Trophoblast cell (in vitro differentiated cells and primary cell): ENCODE data around the gene SPACDR.

Experiments
- DNase-seq, 2 donors: peaks; one replicate each; pipeline ENCODE4 v3.0.0-alpha.2; 2016
- H2AFZ ChIP-seq: 2 replicates; pipeline ENCODE4 v1.6.1; 2013; ENCODE audit warnings: low read length, moderate library complexity, mild to moderate bottlenecking; ENCODE audit not compliant: insufficient read depth, poor library complexity
- H2AK5ac ChIP-seq: 2 replicates; pipeline ENCODE4 v1.6.1; 2013; ENCODE audit warnings: mild to moderate bottlenecking, low read length
- H2BK120ac ChIP-seq: 2 replicates; pipeline ENCODE4 v1.6.1; 2013; ENCODE audit warnings: low read length, mild to moderate bottlenecking, moderate library complexity; ENCODE audit not compliant: insufficient read depth, poor library complexity
- H2BK12ac ChIP-seq: 2 replicates; pipeline ENCODE4 v1.6.1; 2013; ENCODE audit warnings: mild to moderate bottlenecking, low read length, moderate library complexity
- H2BK5ac ChIP-seq: 2 replicates; pipeline ENCODE4 v1.6.1; 2013; ENCODE audit warnings: low read length, low read depth, moderate library complexity, mild to moderate bottlenecking; ENCODE audit not compliant: poor library complexity
- H3K14ac ChIP-seq: 2 replicates; pipeline ENCODE4 v1.6.1; 2013; ENCODE audit warnings: mild to moderate bottlenecking, low read length
- H3K18ac ChIP-seq: 2 replicates; pipeline ENCODE4 v1.6.1; 2013; ENCODE audit warnings: mild to moderate bottlenecking, low read length
- H3K23ac ChIP-seq: 2 replicates; pipeline ENCODE4 v1.6.1; 2013; ENCODE audit warnings: low read length
- H3K27ac ChIP-seq: 2 replicates; pipeline ENCODE4 v1.5.1; 2013; ENCODE audit warnings: low read depth, mild to moderate bottlenecking, inconsistent platforms, low read length, moderate library complexity
- H3K27me3 ChIP-seq: 2 replicates; pipeline ENCODE4 v1.6.1; 2013; ENCODE audit warnings: inconsistent platforms, mild to moderate bottlenecking, low read length, moderate library complexity; ENCODE audit not compliant: insufficient read depth
- H3K36me3 ChIP-seq, 2 experiments: 1 replicate in 1 of 2; 2 replicates in 1 of 2; pipeline ENCODE4 v1.6.1; 2013; ENCODE audit warnings: low read length in 2 of 2, mild to moderate bottlenecking in 2 of 2, moderate library complexity in 1 of 2; ENCODE audit not compliant: insufficient read depth in 2 of 2, control insufficient read depth in 1 of 2
- H3K4ac ChIP-seq: 2 replicates; pipeline ENCODE4 v1.6.1; 2013; ENCODE audit warnings: low read depth, mild to moderate bottlenecking, low read length, moderate library complexity
- H3K4me1 ChIP-seq, 2 experiments: 1 replicate in 1 of 2; 2 replicates in 1 of 2; pipeline ENCODE4 v1.6.1; 2013; ENCODE audit warnings: low read length in 2 of 2, mild to moderate bottlenecking in 2 of 2, moderate library complexity in 1 of 2; ENCODE audit not compliant: insufficient read depth in 2 of 2, control insufficient read depth in 1 of 2
- H3K4me2 ChIP-seq: 2 replicates; pipeline ENCODE4 v1.6.1; 2013; ENCODE audit warnings: inconsistent platforms, mild to moderate bottlenecking, low read length, moderate library complexity
- H3K4me3 ChIP-seq: 2 replicates; pipeline ENCODE4 v1.5.1; 2013; ENCODE audit warnings: mild to moderate bottlenecking, low read depth, low read length, inconsistent platforms
- H3K79me1 ChIP-seq: one replicate; pipeline ENCODE4 v1.6.1; 2013; ENCODE audit warnings: low read length
- H3K79me2 ChIP-seq: 2 replicates; pipeline ENCODE4 v1.6.1; 2013; ENCODE audit warnings: low read length, mild to moderate bottlenecking; ENCODE audit not compliant: control insufficient read depth, insufficient read depth, poor library complexity
- H3K9ac ChIP-seq: 2 replicates; pipeline ENCODE4 v1.6.1; 2013; ENCODE audit warnings: mild to moderate bottlenecking, low read length
- H3K9me3 ChIP-seq: 2 replicates; pipeline ENCODE4 v1.6.1; 2013; ENCODE audit warnings: low read depth, mild to moderate bottlenecking, control low read depth, inconsistent platforms, low read length; ENCODE audit not compliant: insufficient read depth
- H4K12ac ChIP-seq: 2 replicates; pipeline ENCODE4 v1.6.1; 2013; ENCODE audit warnings: low read depth, mild to moderate bottlenecking, low read length, moderate library complexity
- H4K8ac ChIP-seq: 2 replicates; pipeline ENCODE4 v1.6.1; 2013; ENCODE audit warnings: low read depth, mild to moderate bottlenecking, low read length, moderate library complexity
- H4K91ac ChIP-seq: one replicate; pipeline ENCODE4 v1.6.1; 2013; ENCODE audit warnings: low read depth, mild to moderate bottlenecking, low read length, moderate library complexity
- WGBS: extraction: QIAGEN DNeasy Blood & Tissue Kit; methylation state at CpG from one replicate; pipeline ENCODE4 v1.1.7; 2013; ENCODE audit warnings: missing lambda C conversion rate; ENCODE audit not compliant: insufficient read length, insufficient coverage; ENCODE audit errors: extremely low coverage; 5-methylcytosine and 5-hydroxymethylcytosine counted together

Gene SPACDR

DNA sequence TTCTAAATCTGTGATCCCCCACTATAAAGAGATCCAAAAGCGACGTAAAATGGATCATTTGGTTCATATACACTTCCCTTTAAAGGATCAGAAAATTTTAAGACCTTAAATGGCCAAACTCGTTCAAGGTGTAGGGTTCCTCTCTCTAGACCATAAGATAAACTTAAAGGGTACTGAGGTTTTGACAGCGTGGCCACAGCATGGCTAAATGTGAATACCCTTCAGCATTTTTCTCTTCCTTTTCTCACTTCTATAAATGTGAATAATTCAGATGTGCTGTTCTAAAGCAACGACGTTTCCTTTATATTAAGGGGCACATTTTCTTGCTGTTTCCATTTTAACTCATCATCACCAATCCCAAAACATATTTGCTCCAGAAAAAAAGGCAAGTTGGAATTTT, 40.7 kb downstream of the SPACDR start:
- H2AFZ ChIP-seq, result no peak overlapping the region
- peaks cover under 1% of the 10 kb centered on the region for H3K79me2 ChIP-seq
- no peak for DNase-seq
- H3K79me1 ChIP-seq, result peaks cover 4% of the 10 kb centered on the region
- no peak overlapping the region for H3K23ac ChIP-seq
- no CpG with 5 or more reads among the region's 6 CpGs for WGBS
- no peak overlapping the region for H4K12ac ChIP-seq
- no peak overlapping the region for H3K14ac ChIP-seq
- no peak overlapping the region for H3K9ac ChIP-seq
- H3K4ac ChIP-seq, result no peak overlapping the region
- peaks cover 2% of the 10 kb centered on the region for H3K9me3 ChIP-seq
- H2AK5ac ChIP-seq, result no peak overlapping the region
- no peak overlapping the region for H2BK5ac ChIP-seq
- H3K27me3 ChIP-seq, result no peaks in the 10 kb centered on the region
- no peaks in the 10 kb centered on the region for H3K36me3 ChIP-seq
- H2BK12ac ChIP-seq, result no peak overlapping the region
- no peak overlapping the region for H3K18ac ChIP-seq
- H3K4me3 ChIP-seq, result no peak overlapping the region
- H2BK120ac ChIP-seq, result no peak overlapping the region
- no peak overlapping the region for H4K8ac ChIP-seq
- no peak overlapping the region for H3K4me2 ChIP-seq
- H3K4me1 ChIP-seq, result peaks cover 2 to 6% of the 10 kb centered on the region in 2 experiments
- no peak overlapping the region for H3K27ac ChIP-seq
- no peak overlapping the region for H4K91ac ChIP-seq

DNA sequence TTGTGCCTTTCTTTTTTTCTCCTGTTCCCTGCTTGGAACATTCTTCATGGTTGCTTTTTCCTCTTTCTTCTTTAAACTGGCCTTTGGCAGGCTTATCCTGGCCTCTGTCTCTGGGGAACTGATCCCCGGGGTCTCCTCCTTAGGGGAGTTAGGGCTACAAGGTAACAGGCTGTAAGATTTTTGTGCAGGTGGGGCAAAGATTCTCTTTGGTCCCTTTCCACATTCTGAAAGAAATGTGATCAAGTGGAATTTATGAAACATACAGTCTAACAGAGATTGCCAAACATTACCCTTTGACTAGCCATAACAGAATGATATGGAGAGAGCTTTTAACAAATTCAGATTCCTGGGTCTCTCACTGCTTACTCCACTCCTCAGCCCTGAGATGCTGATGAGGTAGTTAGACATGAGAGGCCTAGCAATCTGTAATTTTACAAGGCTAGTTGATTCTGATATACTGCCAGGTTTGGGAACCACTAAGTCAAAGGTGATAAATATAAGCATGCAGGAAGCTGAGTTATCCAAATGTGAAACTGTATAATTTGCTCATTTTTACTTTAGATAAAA, 44.3 kb downstream of the SPACDR start:
- Histone ChIP-seq H3K27ac (no peak overlapping the region), H3K79me2 (no peaks in the 10 kb centered on the region), H3K14ac (no peak overlapping the region), H2BK120ac (no peak overlapping the region), H3K9ac (no peak overlapping the region), H3K4ac (no peak overlapping the region), H2BK5ac (no peak overlapping the region), H3K18ac (no peak overlapping the region), H3K36me3 (no peaks in the 10 kb centered on the region), H3K79me1 (no peaks in the 10 kb centered on the region), H4K8ac (no peak overlapping the region), H4K12ac (no peak overlapping the region), H2BK12ac (no peak overlapping the region), H3K4me3 (no peak overlapping the region), H3K23ac (no peak overlapping the region), H3K4me1 (peaks cover 0 to 1% of the 10 kb centered on the region in 2 experiments), H4K91ac (no peak overlapping the region), H2AK5ac (no peak overlapping the region), H3K27me3 (no peaks in the 10 kb centered on the region), H3K9me3 (no peaks in the 10 kb centered on the region), H3K4me2 (no peak overlapping the region), H2AFZ (no peak overlapping the region)
- DNase-seq, result no peak
- no CpG with 5 or more reads among the region's 1 CpG for WGBS

DNA sequence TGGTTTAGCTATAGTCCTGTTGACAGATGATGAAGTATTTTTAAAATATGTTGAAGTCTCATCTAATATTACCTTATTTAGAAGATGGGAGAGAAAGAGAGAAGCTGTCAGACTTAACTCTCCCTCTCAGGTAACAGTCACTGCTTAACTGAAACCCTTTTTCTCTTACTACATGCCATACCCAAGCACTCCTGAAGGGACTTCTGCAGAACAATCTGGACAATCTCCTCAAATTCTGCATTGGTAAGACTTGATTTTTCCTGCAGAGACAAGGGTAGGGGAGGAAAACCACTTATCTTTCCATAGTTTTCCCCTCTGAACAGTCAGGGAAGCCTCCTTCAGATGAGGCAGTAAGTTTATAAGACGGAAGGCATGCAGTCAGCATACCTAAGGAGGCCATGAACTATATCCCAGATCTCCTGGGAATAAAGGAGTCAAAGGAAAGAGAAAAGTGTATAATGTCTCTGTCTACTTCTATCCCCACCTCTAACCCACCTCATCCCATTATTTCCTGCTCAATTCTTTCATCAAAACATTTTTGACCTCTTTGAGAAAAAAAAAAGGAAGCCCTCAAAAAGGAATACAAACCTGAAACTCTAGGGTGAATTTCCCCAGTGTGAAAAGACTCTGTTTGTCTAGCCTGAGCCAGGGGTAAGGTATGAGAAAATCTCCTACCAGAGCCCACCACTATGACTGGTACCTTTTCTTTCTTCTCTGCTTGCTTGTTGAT, 45.0 kb downstream of the SPACDR start:
- H2AK5ac ChIP-seq, result no peak overlapping the region
- H3K18ac ChIP-seq, result no peak overlapping the region
- H3K27ac ChIP-seq, result no peak overlapping the region
- no peaks in the 10 kb centered on the region for H3K79me1 ChIP-seq
- no peak overlapping the region for H4K12ac ChIP-seq
- no peaks in the 10 kb centered on the region for H3K9me3 ChIP-seq
- H4K91ac ChIP-seq, result no peak overlapping the region
- no peak overlapping the region for H2BK5ac ChIP-seq
- H3K4ac ChIP-seq, result no peak overlapping the region
- no peaks in the 10 kb centered on the region for H3K79me2 ChIP-seq
- no peak overlapping the region for H3K4me3 ChIP-seq
- H2BK120ac ChIP-seq, result no peak overlapping the region
- H3K36me3 ChIP-seq, result no peaks in the 10 kb centered on the region
- H2AFZ ChIP-seq, result no peak overlapping the region
- H3K27me3 ChIP-seq, result no peaks in the 10 kb centered on the region
- WGBS, result no CpG with 5 or more reads among the region's 1 CpG
- peaks cover 0 to 1% of the 10 kb centered on the region in 2 experiments for H3K4me1 ChIP-seq
- no peak overlapping the region for H3K23ac ChIP-seq
- no peak overlapping the region for H3K14ac ChIP-seq
- H3K9ac ChIP-seq, result no peak overlapping the region
- no peak for DNase-seq
- no peak overlapping the region for H2BK12ac ChIP-seq
- H4K8ac ChIP-seq, result no peak overlapping the region
- no peak overlapping the region for H3K4me2 ChIP-seq

DNA sequence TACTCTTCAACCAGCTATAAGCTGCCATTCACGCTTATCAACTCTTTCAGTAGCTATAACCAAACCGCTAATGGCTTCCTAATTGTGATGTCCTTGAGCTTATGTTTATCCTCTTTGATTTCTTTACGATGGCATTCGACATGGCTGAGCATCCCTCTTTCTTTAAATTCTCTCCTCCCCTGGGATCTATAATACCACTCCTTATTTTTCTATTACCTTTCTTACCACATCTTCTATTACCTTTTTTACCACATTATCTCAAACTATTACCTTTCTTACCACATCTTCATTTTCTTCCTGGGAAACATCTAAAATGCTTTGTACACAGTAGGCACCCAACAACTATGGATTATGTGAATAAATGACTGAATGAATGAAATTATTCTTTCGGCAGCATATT, 48.6 kb downstream of the SPACDR start:
- no peak overlapping the region for H2BK120ac ChIP-seq
- no peak overlapping the region for H3K27ac ChIP-seq
- H3K9me3 ChIP-seq, result no peaks in the 10 kb centered on the region
- H3K18ac ChIP-seq, result no peak overlapping the region
- H3K79me2 ChIP-seq, result no peaks in the 10 kb centered on the region
- H3K27me3 ChIP-seq, result peaks cover 2% of the 10 kb centered on the region
- H3K4me1 ChIP-seq, result peaks cover 0 to 1% of the 10 kb centered on the region in 2 experiments
- no peak overlapping the region for H2AK5ac ChIP-seq
- H3K36me3 ChIP-seq, result no peaks in the 10 kb centered on the region
- H4K8ac ChIP-seq, result no peak overlapping the region
- no peak overlapping the region for H3K4ac ChIP-seq
- H2BK5ac ChIP-seq, result no peak overlapping the region
- no peak for DNase-seq
- no peak overlapping the region for H3K4me3 ChIP-seq
- no peaks in the 10 kb centered on the region for H3K79me1 ChIP-seq
- H3K9ac ChIP-seq, result no peak overlapping the region
- no peak overlapping the region for H4K91ac ChIP-seq
- WGBS, result no CpG with 5 or more reads among the region's 5 CpGs
- H2AFZ ChIP-seq, result no peak overlapping the region
- H3K14ac ChIP-seq, result no peak overlapping the region
- no peak overlapping the region for H3K23ac ChIP-seq
- H4K12ac ChIP-seq, result no peak overlapping the region
- no peak overlapping the region for H3K4me2 ChIP-seq
- no peak overlapping the region for H2BK12ac ChIP-seq
